H1 (cell line): ENCODE results near the gene PSMD12. TPM values are rescaled to one million over a fixed set of nuclear protein-coding genes. Genes with fewer than 3 reads are reported as not detected.

Experiments
- CTCF ChIA-PET: fragments of 300-600 bp; sonication (Branson Sonifier 250); formaldehyde crosslinking; loops from one replicate; lab custom pipeline; 2021; ENCODE audit not compliant: partially characterized antibody; lab: Charles Lee
- POLR2A ChIA-PET: fragments of 300-600 bp; sonication (Branson Sonifier 250); formaldehyde crosslinking; loops from one replicate; lab custom pipeline; 2021; ENCODE audit warnings: inconsistent platforms; ENCODE audit not compliant: partially characterized antibody; lab: Charles Lee
- DNase-seq, 2 experiments: peaks; one replicate each; pipeline versions ENCODE4 v3.0.0 to v3.0.0-alpha.2; 2010 to 2022; ENCODE audit warnings: low spot score in 2 of 2, low read depth in 1 of 2, mixed read lengths in 1 of 2
- FAIRE-seq: peaks from 2 replicates; lab custom pipeline; 2011; peaks lifted over from hg19 to GRCh38; lab: Jason Lieb, UNC
- H2AFZ ChIP-seq: 2 replicates; pipeline ENCODE4 v1.8.1; 2012; ENCODE audit warnings: low read length, inconsistent platforms
- H2AK5ac ChIP-seq: 2 replicates; pipeline ENCODE4 v1.6.1; 2013; ENCODE audit warnings: low read depth, low read length
- H2BK120ac ChIP-seq: replicated peaks from 2 replicates; pipeline ENCODE3; 2013; ENCODE audit warnings: low read depth, low read length, inconsistent platforms
- H2BK12ac ChIP-seq: 2 replicates; pipeline ENCODE4 v1.6.1; 2013; ENCODE audit warnings: low read depth, low read length
- H2BK15ac ChIP-seq: 2 replicates; pipeline ENCODE4 v1.6.1; 2013; ENCODE audit warnings: low read length
- H2BK20ac ChIP-seq: 2 replicates; pipeline ENCODE4 v1.6.1; 2013; ENCODE audit warnings: low read length
- H2BK5ac ChIP-seq: 2 replicates; pipeline ENCODE4 v1.6.1; 2013; ENCODE audit warnings: low read depth, low read length
- H3K14ac ChIP-seq: 2 replicates; pipeline ENCODE4 v1.6.1; 2013; ENCODE audit warnings: inconsistent platforms; ENCODE audit not compliant: insufficient read length
- H3K18ac ChIP-seq: 2 replicates; pipeline ENCODE4 v1.6.1; 2013; ENCODE audit warnings: low read length; ENCODE audit errors: extremely low read depth
- H3K23ac ChIP-seq: 2 replicates; pipeline ENCODE4 v1.6.1; 2013; ENCODE audit warnings: inconsistent platforms; ENCODE audit not compliant: insufficient read length
- H3K23me2 ChIP-seq: 2 replicates; pipeline ENCODE4 v1.6.1; 2013; ENCODE audit warnings: low read depth, low read length
- H3K27ac ChIP-seq: 2 replicates; pipeline ENCODE4 v1.6.1; 2011; ENCODE audit warnings: low read depth, low read length, inconsistent platforms
- H3K27me3 ChIP-seq, 4 experiments: replicated peaks in 1 of 4; 1 replicate in 1 of 4; 2 replicates in 3 of 4; pipeline versions ENCODE4 v1.6.1 to v1.8.1; 2011 to 2013; ENCODE audit warnings: low read length in 3 of 4, mild to moderate bottlenecking in 3 of 4, inconsistent platforms in 2 of 4, mixed read lengths in 2 of 4, moderate library complexity in 1 of 4; ENCODE audit not compliant: control insufficient read depth in 3 of 4, insufficient read depth in 3 of 4; ENCODE audit errors: extremely low read depth in 1 of 4
- H3K36me3 ChIP-seq, 4 experiments: 2 replicates each; pipeline versions ENCODE4 v1.6.1 to v1.8.1; 2011 to 2013; ENCODE audit warnings: mild to moderate bottlenecking in 4 of 4, low read length in 3 of 4, moderate library complexity in 2 of 4, control low read depth in 1 of 4, inconsistent platforms in 1 of 4; ENCODE audit not compliant: insufficient read depth in 4 of 4, control insufficient read depth in 2 of 4
- H3K4ac ChIP-seq: replicated peaks from 2 replicates; pipeline ENCODE3; 2013; ENCODE audit warnings: low read length, low read depth, mixed read lengths, inconsistent platforms; ENCODE audit not compliant: insufficient read length
- H3K4me1 ChIP-seq, 4 experiments: replicated peaks in 1 of 4; 1 replicate in 1 of 4; 2 replicates in 3 of 4; pipeline versions ENCODE4 v1.6.1 to v1.8.1; 2011 to 2013; ENCODE audit warnings: low read length in 3 of 4, inconsistent platforms in 2 of 4, mixed read lengths in 1 of 4; ENCODE audit not compliant: insufficient read depth in 4 of 4, control insufficient read depth in 3 of 4
- H3K4me2 ChIP-seq, 2 experiments: 2 replicates each; pipeline versions ENCODE4 v1.6.1 to v1.8.1; 2011 to 2013; ENCODE audit warnings: low read depth in 2 of 2, low read length in 2 of 2, control low read depth in 1 of 2, inconsistent platforms in 1 of 2, mild to moderate bottlenecking in 1 of 2; ENCODE audit not compliant: insufficient read depth in 1 of 2
- H3K4me3 ChIP-seq, 4 experiments: fragments of 200-600, 300-600 bp in 1 of 4; sonication (generic), shearing (Covaris generic), sonication (Bioruptor Twin) in 1 of 4; 2 replicates each; pipeline versions ENCODE4 v1.5.1 to v1.8.1; 2011 to 2016; ENCODE audit warnings: low read length in 4 of 4, low read depth in 3 of 4, control low read depth in 2 of 4, inconsistent platforms in 2 of 4, mild to moderate bottlenecking in 2 of 4, mixed read lengths in 1 of 4, moderate library complexity in 1 of 4; ENCODE audit not compliant: insufficient read depth in 2 of 4; ENCODE audit errors: extremely low read depth in 1 of 4
- H3K56ac ChIP-seq: replicated peaks from 2 replicates; pipeline ENCODE3; 2013; ENCODE audit warnings: low read depth, mild to moderate bottlenecking, mixed read lengths, low read length, inconsistent platforms; ENCODE audit not compliant: insufficient read length
- H3K79me1 ChIP-seq: 2 replicates; pipeline ENCODE4 v1.6.1; 2013; ENCODE audit warnings: low read depth, low read length, control low read depth
- H3K79me2 ChIP-seq, 2 experiments: 2 replicates each; pipeline versions ENCODE4 v1.6.1 to v1.8.1; 2012 to 2013; ENCODE audit warnings: low read length in 2 of 2, mild to moderate bottlenecking in 2 of 2, inconsistent platforms in 1 of 2; ENCODE audit not compliant: insufficient read depth in 2 of 2, control insufficient read depth in 1 of 2
- H3K9ac ChIP-seq, 4 experiments: replicated peaks in 1 of 4; 1 replicate in 1 of 4; 2 replicates in 3 of 4; pipeline versions ENCODE4 v1.6.1 to v1.8.1; 2011 to 2013; ENCODE audit warnings: low read depth in 3 of 4, low read length in 3 of 4, control low read depth in 2 of 4, mild to moderate bottlenecking in 2 of 4, moderate library complexity in 2 of 4, inconsistent platforms in 1 of 4; ENCODE audit errors: extremely low read depth in 1 of 4
- H3K9me3 ChIP-seq, 2 experiments: 2 replicates each; pipeline versions ENCODE4 v1.6.1 to v1.8.1; 2012 to 2013; ENCODE audit warnings: mild to moderate bottlenecking in 2 of 2, moderate library complexity in 2 of 2, control low read depth in 1 of 2, inconsistent platforms in 1 of 2, low read depth in 1 of 2, low read length in 1 of 2, mixed read lengths in 1 of 2; ENCODE audit not compliant: insufficient read depth in 2 of 2
- H4K20me1 ChIP-seq, 2 experiments: replicated peaks in 1 of 2; 2 replicates each; pipeline versions ENCODE3 to v1.8.1; 2011 to 2013; ENCODE audit warnings: inconsistent platforms in 2 of 2, low read length in 2 of 2, mild to moderate bottlenecking in 1 of 2; ENCODE audit not compliant: insufficient read depth in 2 of 2, control insufficient read depth in 1 of 2
- H4K5ac ChIP-seq: 2 replicates; pipeline ENCODE4 v1.6.1; 2013; ENCODE audit warnings: low read length, low read depth, mixed read lengths, inconsistent platforms; ENCODE audit not compliant: insufficient read length
- H4K8ac ChIP-seq: 2 replicates; pipeline ENCODE4 v1.8.0; 2013; ENCODE audit warnings: mild to moderate bottlenecking, moderate library complexity, low read length, inconsistent platforms; ENCODE audit not compliant: insufficient read depth; ENCODE audit errors: extremely low read depth
- H4K91ac ChIP-seq: replicated peaks from 2 replicates; pipeline ENCODE3; 2013; ENCODE audit warnings: low read length, mixed read lengths, inconsistent platforms; ENCODE audit not compliant: insufficient read length
- EGR1 ChIP-seq: IDR thresholded peaks from 2 replicates; pipeline ENCODE4 v1.6.1; 2011; ENCODE audit warnings: low read depth, low read length, borderline replicate concordance
- EP300 ChIP-seq, 2 experiments: IDR thresholded peaks; 1 replicate in 1 of 2; 2 replicates in 1 of 2; pipeline ENCODE4 v1.6.1; 2011 to 2012; ENCODE audit warnings: low read depth in 2 of 2, low read length in 2 of 2, mild to moderate bottlenecking in 2 of 2, borderline replicate concordance in 1 of 2, inconsistent platforms in 1 of 2, moderate library complexity in 1 of 2
- GTF2F1 ChIP-seq: IDR thresholded peaks from 2 replicates; pipeline ENCODE4 v1.6.1; 2012; ENCODE audit warnings: low read depth, low read length, improper control_type of control experiment, borderline replicate concordance
- KDM5A ChIP-seq: fragments of 200-600 bp; IDR thresholded peaks from 2 replicates; pipeline ENCODE4 v1.7.1; 2012; ENCODE audit warnings: mild to moderate bottlenecking, low read length, inconsistent platforms, mixed read lengths
- SP4 ChIP-seq: IDR thresholded peaks from 2 replicates; pipeline ENCODE4 v1.6.1; 2012; ENCODE audit warnings: low read length, inconsistent platforms
- TBP ChIP-seq: IDR thresholded peaks from 2 replicates; pipeline ENCODE4 v1.6.1; 2011; ENCODE audit warnings: low read depth, low read length, improper control_type of control experiment
- YY1 ChIP-seq: IDR thresholded peaks from 2 replicates; pipeline ENCODE4 v1.6.1; 2011; ENCODE audit warnings: low read depth, mild to moderate bottlenecking, low read length
- WGBS, 2 experiments: shearing (Covaris generic) in 1 of 2; methylation state at CpG; one replicate each; pipeline versions ENCODE4 v1.1.6 to v1.1.7; 2013 to 2015; ENCODE audit warnings: low lambda C conversion rate in 2 of 2, mixed read lengths in 2 of 2, inconsistent platforms in 1 of 2, low coverage in 1 of 2, missing lambda C conversion rate in 1 of 2; ENCODE audit not compliant: insufficient replicate concordance in 2 of 2, insufficient coverage in 1 of 2, insufficient read length in 1 of 2; ENCODE audit errors: extremely low coverage in 1 of 2, missing lambda C conversion rate in 1 of 2; 5-methylcytosine and 5-hydroxymethylcytosine counted together
- polyA plus RNA-seq, 7 experiments: library from polyadenylated mRNA; depleted of rRNA in 3 of 7; stranded (reverse) in 5 of 7; unstranded in 2 of 7; fragments of >200 nt in 5 of 7; fragments of 200-250 nt in 2 of 7; gene quantifications; 1 replicate in 5 of 7; 2 replicates in 1 of 7; 4 replicates in 1 of 7; pipeline versions ENCODE4 v1.2.1 to v1.2.3, GENCODE V29; 2011 to 2013; ENCODE audit warnings: missing spikeins in 2 of 7, mixed read lengths in 2 of 7
- total RNA-seq: library from RNA; stranded (reverse); fragmentation: NEBNext Ultra II Directional; extraction: Animal tissue kit (Norgen Biotek cat#: 25700); gene quantifications from 2 replicates; pipeline ENCODE4 v1.2.1, GENCODE V29; 2021

PSMD12 gene
- total and polyA plus RNA-seq, 2 of the 8 experiments (the other 6 are each of a cell fraction or from before 2014, with no cell fraction given), result 14.0 to 82.4 TPM

- H3K9ac ChIP-seq, result no peak overlapping the region
- no peaks in the 10 kb centered on the region; the same call in 1 of the 2 replicates for H3K79me1 ChIP-seq
- H4K8ac ChIP-seq, result no peak overlapping the region
- no peak overlapping the region for H3K14ac ChIP-seq
- H3K9me3 ChIP-seq, result no peaks in the 10 kb centered on the region
- no peak overlapping the region for H3K18ac ChIP-seq
- DNase-seq (no peak), FAIRE-seq (no peak)
- no peak overlapping the region for H2AFZ ChIP-seq
- no peak overlapping the region for H2BK5ac ChIP-seq
- no peak for TF ChIP-seq SP4
- no peak for TF ChIP-seq GTF2F1
- TF ChIP-seq TBP, result no peak
- TF ChIP-seq YY1, result no peak
- TF ChIP-seq EGR1, result no peak
- TF ChIP-seq KDM5A, result no peak
- no peak for TF ChIP-seq EP300 (IDR thresholded peaks at IDR 0.05; ENCODE audit: borderline replicate concordance in 1 of 2, low read depth in 2 of 2, low read length in 2 of 2)
- H3K27ac ChIP-seq, result no peak overlapping the region
- H3K79me2 ChIP-seq, result peaks cover 40 to 91% of the 10 kb centered on the region in 2 experiments
- no peak overlapping the region for H2BK15ac ChIP-seq
- H3K4me3 ChIP-seq, result no peak overlapping the region
- H3K4me2 ChIP-seq, result no peak overlapping the region
- peaks cover 2 to 9% of the 10 kb centered on the region in 2 experiments for H4K20me1 ChIP-seq
- H3K56ac ChIP-seq, result no peak overlapping the region
- ChIA-PET POLR2A (interaction anchor here (1.2 kb wide), 1 partner anchor 23 kb away, joined by 4 read pairs; no protein-coding TSS in a partner anchor), CTCF (interaction anchor here (0.6 to 1.6 kb wide), 3 partner anchors 10 to 27 kb away, joined by 3 to 6 read pairs (median 5); no protein-coding TSS in a partner anchor)
- no peak overlapping the region for H2AK5ac ChIP-seq
- no peak overlapping the region for H4K91ac ChIP-seq
- no peak overlapping the region for H2BK20ac ChIP-seq
- no peak overlapping the region for H3K4ac ChIP-seq
- H4K5ac ChIP-seq, result no peak overlapping the region
- H3K36me3 ChIP-seq, result peaks cover 0 to 14% (median 4%) of the 10 kb centered on the region in 4 experiments; a peak in 5 of 8 replicates
- H3K23ac ChIP-seq, result no peak overlapping the region
- H2BK12ac ChIP-seq, result no peak overlapping the region
- no peak overlapping the region for H2BK120ac ChIP-seq
- 96% methylated on average over 9 of the region's 9 CpGs; no CpG with 5 or more reads in 1 of the 2 experiments for WGBS, 2 experiments
- peaks cover 0 to 5% (median 4%) of the 10 kb centered on the region in 4 experiments; a peak in 4 of 7 replicates for H3K4me1 ChIP-seq
- H3K23me2 ChIP-seq, result peaks cover 6% of the 10 kb centered on the region; the same call in 1 of the 2 replicates
- no peaks in the 10 kb centered on the region for H3K27me3 ChIP-seq
Observed at GRCh38 chr17:67362173-67362572, 4.2 kb downstream of the PSMD12 start.
